ENCODE data around the gene SYK. TPM values are rescaled to one million over a fixed set of nuclear protein-coding genes. Genes with fewer than 3 reads are reported as not detected.

The SYK gene
- total RNA-seq, 1 experiment from 2014 or later, result 5.3 TPM

- H3K9me3 Mint-ChIP-seq (ENCODE audit: unreplicated experiment), result no peaks in the 10 kb centered on the region
- ChIA-PET CTCF (no interaction called here), POLR2A (no interaction called here)
- TF ChIP-seq CTCF (IDR thresholded peaks at IDR 0.05; ENCODE audit: insufficient read depth in 1 of 2, low read depth in 1 of 2, low read length in 1 of 2, severe bottlenecking in 1 of 2, unreplicated experiment in 1 of 2), result no peak
- no peak for DNase-seq
- BruUV-seq (replicated peaks), result no TSS peak
- intact Hi-C loops (cut with micrococcal nuclease; ENCODE audit: unreplicated experiment), result no loop called here
- H3K4me3 ChIP-seq (ENCODE audit: low read depth, low read length), result no peak overlapping the region
- no peaks in the 10 kb centered on the region for H3K36me3 ChIP-seq (ENCODE audit: control insufficient read depth, insufficient read depth, low read length)
- no peaks in the 10 kb centered on the region for H3K9me3 ChIP-seq
- no peaks in the 10 kb centered on the region for H3K4me1 ChIP-seq
- no peak overlapping the region for H3K27ac Mint-ChIP-seq (ENCODE audit: unreplicated experiment)
- H3K4me3 Mint-ChIP-seq (ENCODE audit: unreplicated experiment), result no peak overlapping the region
- no peaks in the 10 kb centered on the region for H3K36me3 Mint-ChIP-seq (ENCODE audit: insufficient read depth, unreplicated experiment)
- no peaks in the 10 kb centered on the region for H3K27me3 Mint-ChIP-seq (ENCODE audit: insufficient read depth, unreplicated experiment)
- H3K27me3 ChIP-seq (replicated peaks; ENCODE audit: control insufficient read depth, insufficient read depth, low read length), result no peaks in the 10 kb centered on the region
- no peaks in the 10 kb centered on the region for H3K4me1 Mint-ChIP-seq (ENCODE audit: low read depth, unreplicated experiment)
Observed at GRCh38 chr9:90857855-90858254, 56.2 kb downstream of the SYK start.

GRCh38 chr9:90858457-90858901, 56.9 kb downstream of the SYK start:
- Mint-ChIP-seq H3K4me1 (ENCODE audit: low read depth, unreplicated experiment) (no peaks in the 10 kb centered on the region), H3K27ac (ENCODE audit: unreplicated experiment) (no peak overlapping the region), H3K27me3 (ENCODE audit: insufficient read depth, unreplicated experiment) (no peaks in the 10 kb centered on the region), H3K36me3 (ENCODE audit: insufficient read depth, unreplicated experiment) (no peaks in the 10 kb centered on the region), H3K9me3 (ENCODE audit: unreplicated experiment) (no peaks in the 10 kb centered on the region), H3K4me3 (ENCODE audit: unreplicated experiment) (no peak overlapping the region)
- CTCF ChIA-PET, result no interaction called here
- Histone ChIP-seq H3K4me3 (ENCODE audit: low read depth, low read length) (no peak overlapping the region), H3K36me3 (ENCODE audit: control insufficient read depth, insufficient read depth, low read length) (no peaks in the 10 kb centered on the region), H3K27me3 (replicated peaks; ENCODE audit: control insufficient read depth, insufficient read depth, low read length) (no peaks in the 10 kb centered on the region), H3K4me1 (no peaks in the 10 kb centered on the region), H3K9me3 (no peaks in the 10 kb centered on the region)
- BruUV-seq (replicated peaks), result no TSS peak
- no peak for DNase-seq
- TF ChIP-seq CTCF (IDR thresholded peaks at IDR 0.05; ENCODE audit: insufficient read depth in 1 of 2, low read depth in 1 of 2, low read length in 1 of 2, severe bottlenecking in 1 of 2, unreplicated experiment in 1 of 2), result no peak
- POLR2A ChIA-PET, result no interaction called here
- intact Hi-C loops (cut with micrococcal nuclease; ENCODE audit: unreplicated experiment), result no loop called here

GRCh38 chr9:90860382-90860781, 58.8 kb downstream of the SYK start:
- Histone ChIP-seq H3K4me3 (ENCODE audit: low read depth, low read length) (no peak overlapping the region), H3K9me3 (no peaks in the 10 kb centered on the region), H3K4me1 (no peaks in the 10 kb centered on the region), H3K36me3 (ENCODE audit: control insufficient read depth, insufficient read depth, low read length) (no peaks in the 10 kb centered on the region), H3K27me3 (replicated peaks; ENCODE audit: control insufficient read depth, insufficient read depth, low read length) (no peaks in the 10 kb centered on the region)
- CTCF ChIA-PET, result no interaction called here
- no peaks in the 10 kb centered on the region for H3K27me3 Mint-ChIP-seq (ENCODE audit: insufficient read depth, unreplicated experiment)
- H3K9me3 Mint-ChIP-seq (ENCODE audit: unreplicated experiment), result no peaks in the 10 kb centered on the region
- POLR2A ChIA-PET, result no interaction called here
- H3K36me3 Mint-ChIP-seq (ENCODE audit: insufficient read depth, unreplicated experiment), result no peaks in the 10 kb centered on the region
- no peak overlapping the region for H3K4me3 Mint-ChIP-seq (ENCODE audit: unreplicated experiment)
- no peak for TF ChIP-seq CTCF (IDR thresholded peaks at IDR 0.05; ENCODE audit: insufficient read depth in 1 of 2, low read depth in 1 of 2, low read length in 1 of 2, severe bottlenecking in 1 of 2, unreplicated experiment in 1 of 2)
- no peaks in the 10 kb centered on the region for H3K4me1 Mint-ChIP-seq (ENCODE audit: low read depth, unreplicated experiment)
- no TSS peak for BruUV-seq (replicated peaks)
- no peak overlapping the region for H3K27ac Mint-ChIP-seq (ENCODE audit: unreplicated experiment)
- DNase-seq, result no peak
- intact Hi-C loops (cut with micrococcal nuclease; ENCODE audit: unreplicated experiment), result no loop called here

Measured in Caco-2 (cell line).